Kidney epithelial cell (primary cell): ENCODE measurements around the gene TMEM132D. TPM values are rescaled to one million over a fixed set of nuclear protein-coding genes. Genes with fewer than 3 reads are reported as not detected.

Experiments used
- DNase-seq: peaks from one replicate; pipeline ENCODE4 v3.0.0-alpha.2; 2010; ENCODE audit warnings: low read depth
- H3K27me3 ChIP-seq: 2 replicates; pipeline ENCODE4 v1.6.0; 2011; ENCODE audit warnings: low read length; ENCODE audit not compliant: control insufficient read depth, insufficient read depth
- H3K36me3 ChIP-seq: 2 replicates; pipeline ENCODE4 v1.5.1; 2011; ENCODE audit warnings: low read length; ENCODE audit not compliant: control insufficient read depth, insufficient read depth
- H3K4me3 ChIP-seq: 2 replicates; pipeline ENCODE4 v1.5.1; 2011; ENCODE audit warnings: low read depth, mild to moderate bottlenecking, control low read depth, low read length
- total RNA-seq: library from RNA; depleted of rRNA; stranded (reverse); fragments of >200 nt; gene quantifications from 2 replicates; pipeline ENCODE4 v1.2.3, GENCODE V29; 2015
- TF ChIP-seq, protein P1 (sequence below): IDR thresholded peaks from 2 replicates; pipeline ENCODE4 v1.5.1; 2011; ENCODE audit warnings: mild to moderate bottlenecking, moderate library complexity, low read length, control low read depth, inconsistent platforms; ENCODE audit not compliant: insufficient read depth, poor library complexity, severe bottlenecking

TMEM132D gene
- total RNA-seq, 1 donor from 2014 or later: 6.4 TPM

DNA sequence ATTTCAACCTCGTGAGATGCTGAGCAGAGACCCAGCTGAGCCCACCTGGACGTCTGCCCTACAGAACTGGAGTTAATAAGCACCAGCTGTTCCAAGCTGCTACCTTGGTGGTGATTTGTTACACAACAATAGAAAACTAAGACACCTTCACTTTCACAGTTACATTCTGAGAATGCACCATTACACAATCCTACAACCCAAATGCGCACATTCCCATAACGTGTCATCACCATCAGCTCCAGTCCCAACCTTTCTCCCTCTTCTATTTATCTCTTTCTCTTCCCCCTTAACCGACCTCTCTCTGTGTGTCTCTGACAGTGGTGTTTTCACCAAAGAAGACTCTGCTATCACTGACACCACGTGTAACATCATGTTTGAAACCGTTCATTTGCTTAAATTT lies 91.9 kb downstream of the TMEM132D start:
- TF ChIP-seq, protein P1, sequence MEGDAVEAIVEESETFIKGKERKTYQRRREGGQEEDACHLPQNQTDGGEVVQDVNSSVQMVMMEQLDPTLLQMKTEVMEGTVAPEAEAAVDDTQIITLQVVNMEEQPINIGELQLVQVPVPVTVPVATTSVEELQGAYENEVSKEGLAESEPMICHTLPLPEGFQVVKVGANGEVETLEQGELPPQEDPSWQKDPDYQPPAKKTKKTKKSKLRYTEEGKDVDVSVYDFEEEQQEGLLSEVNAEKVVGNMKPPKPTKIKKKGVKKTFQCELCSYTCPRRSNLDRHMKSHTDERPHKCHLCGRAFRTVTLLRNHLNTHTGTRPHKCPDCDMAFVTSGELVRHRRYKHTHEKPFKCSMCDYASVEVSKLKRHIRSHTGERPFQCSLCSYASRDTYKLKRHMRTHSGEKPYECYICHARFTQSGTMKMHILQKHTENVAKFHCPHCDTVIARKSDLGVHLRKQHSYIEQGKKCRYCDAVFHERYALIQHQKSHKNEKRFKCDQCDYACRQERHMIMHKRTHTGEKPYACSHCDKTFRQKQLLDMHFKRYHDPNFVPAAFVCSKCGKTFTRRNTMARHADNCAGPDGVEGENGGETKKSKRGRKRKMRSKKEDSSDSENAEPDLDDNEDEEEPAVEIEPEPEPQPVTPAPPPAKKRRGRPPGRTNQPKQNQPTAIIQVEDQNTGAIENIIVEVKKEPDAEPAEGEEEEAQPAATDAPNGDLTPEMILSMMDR: no peak
- Histone ChIP-seq H3K27me3 (no peaks in the 10 kb centered on the region), H3K36me3 (no peaks in the 10 kb centered on the region), H3K4me3 (no peak overlapping the region)
- DNase-seq: no peak

DNA sequence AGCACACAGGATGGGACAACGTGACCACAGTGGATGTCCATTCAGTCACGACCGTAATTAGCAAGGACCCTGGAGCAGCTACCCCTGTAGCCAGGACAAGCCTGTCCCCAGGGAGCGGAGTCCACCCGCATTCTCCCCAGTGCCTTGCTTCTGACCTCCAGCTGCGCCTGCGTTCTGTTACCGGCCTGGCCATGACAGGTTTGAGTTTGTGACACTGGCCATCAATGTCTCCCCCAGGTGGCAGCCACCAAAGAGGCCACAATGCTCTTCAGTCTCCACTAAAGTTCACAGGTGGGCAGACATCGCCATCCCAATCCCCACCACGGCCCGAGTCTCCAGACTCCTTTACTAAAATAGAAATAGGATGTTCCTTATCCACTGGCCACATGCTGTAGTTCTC lies 96.7 kb downstream of the TMEM132D start:
- TF ChIP-seq, protein P1: no peak
- no peak for DNase-seq
- H3K4me3 ChIP-seq: no peak overlapping the region
- no peaks in the 10 kb centered on the region for H3K27me3 ChIP-seq
- H3K36me3 ChIP-seq: no peaks in the 10 kb centered on the region

DNA sequence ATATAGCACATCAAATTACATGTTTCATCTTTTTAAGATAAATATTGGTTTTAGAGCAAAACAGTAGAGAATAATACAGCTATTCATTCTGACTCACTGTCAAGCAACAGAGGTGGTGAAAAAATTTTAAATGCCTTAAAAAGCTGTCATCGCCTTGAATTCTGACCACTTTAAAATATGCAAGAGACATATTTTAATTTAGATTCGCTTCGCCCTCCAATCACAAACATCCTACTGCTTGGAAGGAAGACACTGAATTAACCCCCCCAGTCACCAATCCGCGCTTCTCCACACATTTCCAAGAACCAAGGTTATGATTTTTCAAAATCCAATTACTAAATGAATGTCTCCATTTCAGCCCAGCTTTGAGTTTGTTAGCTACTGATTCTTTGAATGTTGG lies 112.4 kb downstream of the TMEM132D start:
- Histone ChIP-seq H3K4me3 (no peak overlapping the region), H3K36me3 (no peaks in the 10 kb centered on the region), H3K27me3 (no peaks in the 10 kb centered on the region)
- TF ChIP-seq, protein P1: no peak
- DNase-seq: no peak

DNA sequence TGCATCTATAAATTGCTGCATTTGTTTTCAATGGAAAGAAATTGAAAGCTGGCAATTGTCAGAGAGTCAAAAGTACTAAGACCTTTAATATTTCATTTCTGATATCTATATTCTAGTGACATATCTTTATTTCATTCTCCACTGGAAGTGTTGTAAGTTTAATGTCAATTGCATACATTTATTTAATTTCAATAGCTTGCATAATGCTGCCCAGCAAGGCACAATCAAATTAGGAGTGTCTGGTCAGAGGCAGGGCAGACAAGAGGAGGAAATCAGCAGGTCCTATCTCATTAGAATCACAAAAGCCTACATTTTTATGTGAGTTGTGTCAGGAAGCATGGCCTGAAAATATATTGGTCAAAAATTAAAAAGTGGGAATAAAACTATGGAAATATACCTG lies 112.9 kb downstream of the TMEM132D start:
- H3K4me3 ChIP-seq: no peak overlapping the region
- no peaks in the 10 kb centered on the region for H3K36me3 ChIP-seq
- TF ChIP-seq, protein P1: no peak
- DNase-seq: no peak
- H3K27me3 ChIP-seq: no peaks in the 10 kb centered on the region

DNA sequence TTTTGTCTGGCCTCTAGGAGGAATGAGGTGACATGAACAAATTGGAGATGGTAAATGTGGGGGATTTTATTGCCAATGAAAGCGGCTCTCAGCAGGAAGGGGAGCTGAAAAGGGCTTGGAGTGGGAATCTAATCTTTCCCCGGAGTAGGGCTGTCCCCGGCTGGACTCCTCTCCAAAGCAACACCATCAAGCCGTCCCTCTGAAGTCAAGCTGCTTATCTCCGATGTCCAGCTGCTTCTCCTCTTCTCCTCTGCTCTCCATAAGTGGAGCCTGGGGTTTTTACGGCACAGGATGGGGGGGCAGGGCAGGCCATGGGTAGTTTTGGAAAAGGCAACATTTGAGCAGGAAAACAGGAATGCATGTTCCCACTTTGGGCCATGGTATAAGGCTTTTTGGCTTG lies 113.5 kb downstream of the TMEM132D start:
- H3K36me3 ChIP-seq: no peaks in the 10 kb centered on the region
- no peak overlapping the region for H3K4me3 ChIP-seq
- TF ChIP-seq, protein P1: no peak
- DNase-seq: no peak
- no peaks in the 10 kb centered on the region for H3K27me3 ChIP-seq

DNA sequence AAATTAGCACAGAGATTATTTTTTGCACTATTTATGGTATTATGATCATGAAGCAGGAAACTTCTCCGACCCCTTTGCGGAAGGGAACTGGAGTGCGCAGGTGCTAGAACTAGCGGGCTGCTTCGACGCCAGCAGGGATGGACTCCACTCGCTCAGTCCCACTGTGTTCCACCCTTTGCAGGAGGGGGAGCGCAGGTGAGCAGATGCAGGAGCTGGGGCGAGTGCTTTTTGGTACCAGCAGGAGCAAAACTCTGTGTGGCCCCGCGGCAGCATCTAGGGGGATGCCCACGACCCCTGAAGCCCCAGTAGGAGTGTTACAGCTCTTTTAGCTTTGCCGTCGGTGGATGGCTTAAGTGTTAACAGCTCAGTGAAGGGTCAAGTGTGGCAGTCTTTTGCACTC lies 113.9 kb downstream of the TMEM132D start:
- no peak for DNase-seq
- Histone ChIP-seq H3K27me3 (no peaks in the 10 kb centered on the region), H3K4me3 (no peak overlapping the region), H3K36me3 (no peaks in the 10 kb centered on the region)
- TF ChIP-seq, protein P1: no peak
